ENCODE results near the gene FOXL3.

Gene FOXL3

DNA sequence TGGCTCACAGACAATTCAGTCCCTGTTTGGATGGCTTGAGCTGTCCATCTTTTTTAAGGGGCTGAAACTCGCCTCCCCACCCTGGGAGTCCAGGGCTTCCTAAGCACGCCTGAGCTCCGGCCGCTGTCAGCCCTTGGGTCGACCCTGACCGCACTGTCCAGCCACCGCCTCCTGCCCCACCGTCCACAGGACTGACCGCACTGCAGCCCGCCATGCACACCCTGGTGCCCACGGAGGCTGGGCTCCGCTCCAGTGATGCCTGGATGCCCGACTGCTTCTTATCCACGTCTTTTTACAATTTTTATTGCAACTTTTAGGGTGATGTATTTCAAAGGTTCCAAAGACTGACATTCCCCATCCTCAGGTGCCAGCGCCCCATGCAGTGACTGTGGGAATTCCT lies 39.4 kb upstream of the FOXL3 start:
- no peak overlapping the region for H3K27ac ChIP-seq (ENCODE audit: extremely low read depth, low read depth, low read length)
- TF ChIP-seq, protein P1, sequence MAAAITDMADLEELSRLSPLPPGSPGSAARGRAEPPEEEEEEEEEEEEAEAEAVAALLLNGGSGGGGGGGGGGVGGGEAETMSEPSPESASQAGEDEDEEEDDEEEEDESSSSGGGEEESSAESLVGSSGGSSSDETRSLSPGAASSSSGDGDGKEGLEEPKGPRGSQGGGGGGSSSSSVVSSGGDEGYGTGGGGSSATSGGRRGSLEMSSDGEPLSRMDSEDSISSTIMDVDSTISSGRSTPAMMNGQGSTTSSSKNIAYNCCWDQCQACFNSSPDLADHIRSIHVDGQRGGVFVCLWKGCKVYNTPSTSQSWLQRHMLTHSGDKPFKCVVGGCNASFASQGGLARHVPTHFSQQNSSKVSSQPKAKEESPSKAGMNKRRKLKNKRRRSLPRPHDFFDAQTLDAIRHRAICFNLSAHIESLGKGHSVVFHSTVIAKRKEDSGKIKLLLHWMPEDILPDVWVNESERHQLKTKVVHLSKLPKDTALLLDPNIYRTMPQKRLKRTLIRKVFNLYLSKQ (tag by site-specific recombination; IDR thresholded peaks at IDR 0.05; ENCODE audit: borderline replicate concordance): no peak
- TF ChIP-seq, protein P2, sequence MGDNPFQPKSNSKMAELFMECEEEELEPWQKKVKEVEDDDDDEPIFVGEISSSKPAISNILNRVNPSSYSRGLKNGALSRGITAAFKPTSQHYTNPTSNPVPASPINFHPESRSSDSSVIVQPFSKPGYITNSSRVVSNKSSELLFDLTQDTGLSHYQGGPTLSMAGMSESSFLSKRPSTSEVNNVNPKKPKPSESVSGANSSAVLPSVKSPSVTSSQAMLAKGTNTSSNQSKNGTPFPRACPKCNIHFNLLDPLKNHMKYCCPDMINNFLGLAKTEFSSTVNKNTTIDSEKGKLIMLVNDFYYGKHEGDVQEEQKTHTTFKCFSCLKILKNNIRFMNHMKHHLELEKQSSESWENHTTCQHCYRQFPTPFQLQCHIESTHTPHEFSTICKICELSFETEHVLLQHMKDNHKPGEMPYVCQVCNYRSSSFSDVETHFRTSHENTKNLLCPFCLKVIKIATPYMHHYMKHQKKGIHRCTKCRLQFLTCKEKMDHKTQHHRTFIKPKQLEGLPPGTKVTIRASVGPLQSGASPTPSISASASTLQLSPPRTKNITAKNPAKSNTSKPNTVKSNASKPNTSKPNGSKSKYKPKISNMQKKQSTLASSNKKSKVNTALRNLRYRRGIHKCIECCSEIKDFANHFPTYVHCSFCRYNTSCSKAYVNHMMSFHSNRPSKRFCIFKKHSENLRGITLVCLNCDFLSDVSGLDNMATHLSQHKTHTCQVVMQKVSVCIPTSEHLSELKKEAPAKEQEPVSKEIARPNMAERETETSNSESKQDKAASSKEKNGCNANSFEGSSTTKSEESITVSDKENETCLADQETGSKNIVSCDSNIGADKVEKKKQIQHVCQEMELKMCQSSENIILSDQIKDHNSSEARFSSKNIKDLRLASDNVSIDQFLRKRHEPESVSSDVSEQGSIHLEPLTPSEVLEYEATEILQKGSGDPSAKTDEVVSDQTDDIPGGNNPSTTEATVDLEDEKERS (tag by site-specific recombination; IDR thresholded peaks at IDR 0.05): no peak
- TF ChIP-seq, protein P3, sequence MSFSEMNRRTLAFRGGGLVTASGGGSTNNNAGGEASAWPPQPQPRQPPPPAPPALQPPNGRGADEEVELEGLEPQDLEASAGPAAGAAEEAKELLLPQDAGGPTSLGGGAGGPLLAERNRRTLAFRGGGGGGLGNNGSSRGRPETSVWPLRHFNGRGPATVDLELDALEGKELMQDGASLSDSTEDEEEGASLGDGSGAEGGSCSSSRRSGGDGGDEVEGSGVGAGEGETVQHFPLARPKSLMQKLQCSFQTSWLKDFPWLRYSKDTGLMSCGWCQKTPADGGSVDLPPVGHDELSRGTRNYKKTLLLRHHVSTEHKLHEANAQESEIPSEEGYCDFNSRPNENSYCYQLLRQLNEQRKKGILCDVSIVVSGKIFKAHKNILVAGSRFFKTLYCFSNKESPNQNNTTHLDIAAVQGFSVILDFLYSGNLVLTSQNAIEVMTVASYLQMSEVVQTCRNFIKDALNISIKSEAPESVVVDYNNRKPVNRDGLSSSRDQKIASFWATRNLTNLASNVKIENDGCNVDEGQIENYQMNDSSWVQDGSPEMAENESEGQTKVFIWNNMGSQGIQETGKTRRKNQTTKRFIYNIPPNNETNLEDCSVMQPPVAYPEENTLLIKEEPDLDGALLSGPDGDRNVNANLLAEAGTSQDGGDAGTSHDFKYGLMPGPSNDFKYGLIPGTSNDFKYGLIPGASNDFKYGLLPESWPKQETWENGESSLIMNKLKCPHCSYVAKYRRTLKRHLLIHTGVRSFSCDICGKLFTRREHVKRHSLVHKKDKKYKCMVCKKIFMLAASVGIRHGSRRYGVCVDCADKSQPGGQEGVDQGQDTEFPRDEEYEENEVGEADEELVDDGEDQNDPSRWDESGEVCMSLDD (tag by site-specific recombination; IDR thresholded peaks at IDR 0.05): no peak
- TF ChIP-seq ZNF426 (tag by site-specific recombination; IDR thresholded peaks at IDR 0.05) (no peak), OVOL3 (tag by site-specific recombination; IDR thresholded peaks at IDR 0.05) (no peak), HOXA7 (CRISPR knock-in tag; IDR thresholded peaks at IDR 0.05; ENCODE audit: borderline replicate concordance) (no peak), ZNF221 (tag by site-specific recombination; IDR thresholded peaks at IDR 0.05; ENCODE audit: borderline replicate concordance) (no peak), ZNF37A (tag by site-specific recombination; IDR thresholded peaks at IDR 0.05) (no peak), ZNF10 (tag by site-specific recombination; IDR thresholded peaks at IDR 0.05) (no peak), ZNF621 (tag by site-specific recombination; IDR thresholded peaks at IDR 0.05) (no peak), ZNF350 (tag by site-specific recombination; IDR thresholded peaks at IDR 0.05) (no peak), ZNF404 (tag by site-specific recombination; IDR thresholded peaks at IDR 0.05) (no peak), ZSCAN23 (tag by site-specific recombination; IDR thresholded peaks at IDR 0.05) (no peak), ZNF366 (tag by site-specific recombination; conservative IDR thresholded peaks at IDR 0.05) (no peak), ZNF514 (tag by site-specific recombination; IDR thresholded peaks at IDR 0.05) (no peak)
- H3K4me1 ChIP-seq (ENCODE audit: control insufficient read depth, insufficient read depth, low read length): no peaks in the 10 kb centered on the region
- POLR2A ChIA-PET: no interaction called here
- H3K36me3 ChIP-seq (ENCODE audit: control insufficient read depth in 2 of 2, insufficient read depth in 1 of 2, low read length in 2 of 2): peaks cover 0 to 14% of the 10 kb centered on the region in 2 experiments; a peak in 1 of 3 replicates
- CTCF ChIA-PET: no interaction called here
- no peaks in the 10 kb centered on the region; the same call in 1 of the 2 replicates for H3K9me3 ChIP-seq (ENCODE audit: control insufficient read depth, insufficient read depth, low read depth, low read length)
- H3K4me3 ChIP-seq (ENCODE audit: low read depth, low read length): no peak overlapping the region

DNA sequence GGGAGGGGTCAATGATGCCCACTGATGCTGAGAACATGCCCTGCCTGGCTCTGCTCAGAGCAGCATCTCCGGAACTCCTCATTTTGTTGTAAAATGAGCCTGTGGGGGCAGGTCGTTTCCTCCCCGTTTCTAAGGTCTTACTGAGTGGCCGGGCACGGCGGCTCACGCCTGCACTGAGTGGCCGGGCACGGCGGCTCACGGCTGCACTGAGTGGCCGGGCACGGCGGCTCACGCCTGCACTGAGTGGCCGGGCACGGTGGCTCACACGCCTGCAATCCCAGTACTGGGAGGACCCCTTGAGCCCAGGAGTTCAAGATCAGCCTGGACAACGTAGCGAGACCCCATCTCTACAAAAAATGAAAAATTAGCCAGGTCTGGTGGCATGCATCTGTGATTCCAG lies 39.0 kb upstream of the FOXL3 start:
- ChIA-PET CTCF (no interaction called here), POLR2A (no interaction called here)
- no peak overlapping the region for H3K27ac ChIP-seq (ENCODE audit: extremely low read depth, low read depth, low read length)
- no peaks in the 10 kb centered on the region for H3K4me1 ChIP-seq (ENCODE audit: control insufficient read depth, insufficient read depth, low read length)
- no peak for TF ChIP-seq ZBTB8A (tag by site-specific recombination; IDR thresholded peaks at IDR 0.05)
- TF ChIP-seq ZNF221 (tag by site-specific recombination; IDR thresholded peaks at IDR 0.05; ENCODE audit: borderline replicate concordance): no peak
- no peak for TF ChIP-seq ZNF133 (tag by site-specific recombination; IDR thresholded peaks at IDR 0.05)
- TF ChIP-seq ZBTB21 (tag by site-specific recombination; IDR thresholded peaks at IDR 0.05): no peak
- TF ChIP-seq, protein P4, sequence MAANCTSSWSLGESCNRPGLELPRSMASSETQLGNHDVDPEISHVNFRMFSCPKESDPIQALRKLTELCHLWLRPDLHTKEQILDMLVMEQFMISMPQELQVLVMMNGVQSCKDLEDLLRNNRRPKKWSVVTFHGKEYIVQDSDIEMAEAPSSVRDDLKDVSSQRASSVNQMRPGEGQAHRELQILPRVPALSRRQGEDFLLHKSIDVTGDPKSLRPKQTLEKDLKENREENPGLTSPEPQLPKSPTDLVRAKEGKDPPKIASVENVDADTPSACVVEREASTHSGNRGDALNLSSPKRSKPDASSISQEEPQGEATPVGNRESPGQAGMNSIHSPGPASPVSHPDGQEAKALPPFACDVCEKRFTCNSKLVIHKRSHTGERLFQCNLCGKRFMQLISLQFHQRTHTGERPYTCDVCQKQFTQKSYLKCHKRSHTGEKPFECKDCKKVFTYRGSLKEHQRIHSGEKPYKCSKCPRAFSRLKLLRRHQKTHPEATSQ (tag by site-specific recombination; IDR thresholded peaks at IDR 0.05): no peak
- TF ChIP-seq, protein P5, sequence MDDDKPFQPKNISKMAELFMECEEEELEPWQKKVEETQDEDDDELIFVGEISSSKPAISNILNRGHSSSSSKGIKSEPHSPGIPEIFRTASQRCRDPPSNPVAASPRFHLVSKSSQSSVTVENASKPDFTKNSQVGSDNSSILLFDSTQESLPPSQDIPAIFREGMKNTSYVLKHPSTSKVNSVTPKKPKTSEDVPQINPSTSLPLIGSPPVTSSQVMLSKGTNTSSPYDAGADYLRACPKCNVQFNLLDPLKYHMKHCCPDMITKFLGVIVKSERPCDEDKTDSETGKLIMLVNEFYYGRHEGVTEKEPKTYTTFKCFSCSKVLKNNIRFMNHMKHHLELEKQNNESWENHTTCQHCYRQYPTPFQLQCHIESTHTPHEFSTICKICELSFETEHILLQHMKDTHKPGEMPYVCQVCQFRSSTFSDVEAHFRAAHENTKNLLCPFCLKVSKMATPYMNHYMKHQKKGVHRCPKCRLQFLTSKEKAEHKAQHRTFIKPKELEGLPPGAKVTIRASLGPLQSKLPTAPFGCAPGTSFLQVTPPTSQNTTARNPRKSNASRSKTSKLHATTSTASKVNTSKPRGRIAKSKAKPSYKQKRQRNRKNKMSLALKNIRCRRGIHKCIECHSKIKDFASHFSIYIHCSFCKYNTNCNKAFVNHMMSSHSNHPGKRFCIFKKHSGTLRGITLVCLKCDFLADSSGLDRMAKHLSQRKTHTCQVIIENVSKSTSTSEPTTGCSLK (tag by site-specific recombination; IDR thresholded peaks at IDR 0.05): no peak
- TF ChIP-seq ZNF776 (tag by site-specific recombination; IDR thresholded peaks at IDR 0.05; ENCODE audit: borderline replicate concordance): no peak
- no peak for TF ChIP-seq ZNF239 (tag by site-specific recombination; IDR thresholded peaks at IDR 0.05)
- no peak for TF ChIP-seq ZNF660 (tag by site-specific recombination; IDR thresholded peaks at IDR 0.05)
- H3K4me3 ChIP-seq (ENCODE audit: low read depth, low read length): no peak overlapping the region
- no peaks in the 10 kb centered on the region; the same call in 1 of the 2 replicates for H3K9me3 ChIP-seq (ENCODE audit: control insufficient read depth, insufficient read depth, low read depth, low read length)
- H3K36me3 ChIP-seq (ENCODE audit: control insufficient read depth in 2 of 2, insufficient read depth in 1 of 2, low read length in 2 of 2): peaks cover 0 to 14% of the 10 kb centered on the region in 2 experiments; a peak in 1 of 3 replicates
